Measurements from ENCODE around the gene MLKL. TPM values are rescaled to one million over a fixed set of nuclear protein-coding genes. Genes with fewer than 3 reads are reported as not detected.

Gene MLKL
- total RNA-seq = 1 to 10 TPM; 4.2 to 4.6 TPM
- polyA plus RNA-seq (ENCODE audit: insufficient read length in 2 of 2) = 1 to 10 TPM; 1.6 to 2.8 TPM
- long read RNA-seq, donor 1 = 0 reads
- long read RNA-seq, donor 2 = 0 reads
- long read RNA-seq, donor 3 = 0 reads
- long read RNA-seq, donor 4, partial matches to known transcripts = 0 of 1 reads
- long read RNA-seq, donor 4, other reads (novel, unspliced or antisense) = 0 of 1 reads

DNA sequence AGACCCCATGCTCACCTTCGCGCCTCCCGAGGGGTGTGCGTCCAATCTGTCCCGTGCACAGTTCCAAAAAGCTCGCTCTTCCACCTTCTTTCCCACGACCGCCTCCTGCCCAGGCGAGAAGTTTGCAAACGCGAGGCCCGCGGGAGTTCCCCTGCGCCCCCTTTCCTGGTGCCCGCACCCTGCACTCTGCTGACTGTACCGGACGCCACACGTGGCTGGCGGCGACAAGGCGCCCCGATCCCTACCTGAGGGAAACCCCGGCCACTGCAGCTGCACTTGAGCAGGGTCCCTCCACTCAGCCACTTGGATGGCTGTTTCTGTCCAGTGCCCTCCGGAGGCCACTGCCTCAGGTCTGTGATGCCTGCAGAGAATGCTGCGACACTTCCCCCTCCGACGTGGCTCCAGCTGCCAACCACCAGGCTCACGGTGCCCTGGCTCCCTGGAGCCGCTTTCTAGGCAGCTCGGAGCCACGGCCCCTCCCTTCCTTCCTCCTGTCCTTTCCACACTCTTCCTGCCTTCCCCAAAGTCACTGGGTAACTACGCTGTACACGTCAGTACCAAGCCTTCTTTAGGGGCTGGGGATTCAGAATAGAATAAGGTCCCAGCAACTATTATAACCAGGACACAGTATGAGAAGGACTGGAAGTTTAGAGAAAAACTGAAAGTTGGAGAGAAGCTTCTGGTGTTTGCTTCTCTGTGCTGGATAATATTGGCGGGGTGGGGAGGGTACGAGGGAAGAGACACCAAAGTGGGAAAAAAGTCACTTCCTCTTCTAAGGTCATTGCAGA is at the start of gene MLKL:
MLKL (minus strand) TSS at position 425 of the 788 bp plus-strand sequence. CDS start 5,105 bp downstream, outside the sequence.
- no peaks in the 10 kb centered on the region for H3K9me3 ChIP-seq (ENCODE audit: control insufficient read depth, insufficient read depth, low read length)
- peak in 1 of 6 donors; percentile 24 for DNase-seq (ENCODE audit: low read depth in 4 of 6, low spot score in 6 of 6)
- H3K4me3 ChIP-seq (ENCODE audit: low read depth, low read length) = peak within 1 kb of the TSS; percentile 53
- H3K27me3 ChIP-seq (ENCODE audit: control insufficient read depth, insufficient read depth, low read length) = peaks cover 17% of the 10 kb centered on the region
- no peaks in the 10 kb centered on the region for H3K36me3 ChIP-seq (ENCODE audit: control insufficient read depth, insufficient read depth, low read length)
- H3K4me1 ChIP-seq (ENCODE audit: control insufficient read depth, insufficient read depth, low read length) = peaks cover 17% of the 10 kb centered on the region
- no peak within 1 kb of the TSS for H3K27ac ChIP-seq (ENCODE audit: low read depth, low read length)
- 3% methylated on average over 31 of the region's 35 CpGs for WGBS (ENCODE audit: insufficient coverage)

DNA sequence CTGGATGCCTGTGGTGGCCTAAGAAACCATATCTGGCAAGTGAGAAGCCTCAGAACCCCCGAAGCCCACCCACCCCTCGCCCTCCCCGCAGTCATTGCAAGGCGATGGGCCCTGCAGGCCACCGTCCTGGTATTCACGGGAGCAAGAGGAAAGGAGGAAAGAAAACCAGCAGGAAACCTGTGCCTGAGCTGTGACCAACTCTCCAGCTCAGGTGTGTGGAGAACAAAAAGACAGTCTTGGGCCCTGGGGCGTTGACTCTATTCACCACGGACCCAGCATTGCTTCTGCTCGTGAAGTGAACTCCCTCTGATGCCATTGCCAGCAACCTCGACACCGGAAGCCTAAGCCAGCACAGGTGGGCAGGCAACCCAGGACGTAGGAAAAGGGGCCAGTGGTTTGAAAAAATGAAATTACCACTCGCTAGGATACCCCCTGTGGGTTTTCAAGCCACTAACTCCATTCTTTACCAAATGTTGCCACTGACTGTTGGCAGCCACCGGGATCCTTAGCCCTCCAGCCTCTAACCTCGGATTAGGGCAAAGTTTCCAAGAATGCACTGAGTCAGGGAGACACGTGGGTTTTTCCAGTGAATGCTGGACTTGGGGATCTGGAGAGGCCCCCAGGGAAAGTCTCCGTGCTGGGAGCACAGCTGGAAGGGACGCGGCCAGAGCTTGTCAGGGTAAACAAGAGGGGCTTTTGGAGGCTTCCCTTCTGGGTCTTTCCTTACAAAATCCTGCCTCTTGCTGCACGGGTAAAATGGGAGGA is 48.8 kb upstream of the MLKL start:
- Histone ChIP-seq H3K4me3 (ENCODE audit: low read depth, low read length) (no peak overlapping the region), H3K36me3 (ENCODE audit: control insufficient read depth, insufficient read depth, low read length) (no peaks in the 10 kb centered on the region), H3K9me3 (ENCODE audit: control insufficient read depth, insufficient read depth, low read length) (no peaks in the 10 kb centered on the region), H3K27me3 (ENCODE audit: control insufficient read depth, insufficient read depth, low read length) (no peaks in the 10 kb centered on the region), H3K4me1 (ENCODE audit: control insufficient read depth, insufficient read depth, low read length) (peaks cover 29% of the 10 kb centered on the region), H3K27ac (ENCODE audit: low read depth, low read length) (peak overlapping the region; percentile 79)
- WGBS (ENCODE audit: insufficient coverage) = 50% methylated on average over 13 of the region's 20 CpGs
- DNase-seq (ENCODE audit: low read depth in 4 of 6, low spot score in 6 of 6) = no peak

DNA sequence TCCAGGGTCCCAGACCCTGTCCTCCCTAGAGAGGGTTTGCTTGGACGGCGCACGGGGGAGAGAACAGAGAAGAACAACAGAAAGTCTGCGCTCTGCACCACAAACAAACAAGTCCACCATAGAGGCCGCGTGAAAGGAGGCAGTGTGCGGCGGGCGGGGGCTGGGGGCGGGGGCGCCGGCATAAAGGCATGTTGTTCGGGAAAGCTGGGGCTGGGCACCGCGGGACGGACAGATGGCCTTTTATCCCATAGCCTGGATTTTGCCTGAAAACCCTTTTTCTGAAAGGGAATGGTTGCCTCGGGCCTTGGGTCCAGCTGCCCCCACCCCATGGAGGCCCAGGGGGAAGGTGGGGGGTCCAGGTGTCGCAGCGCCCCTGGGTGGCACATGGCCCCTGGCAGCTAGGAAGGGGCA is 48.0 kb upstream of the MLKL start:
- Histone ChIP-seq H3K27ac (ENCODE audit: low read depth, low read length) (peak overlapping the region; percentile 89), H3K4me3 (ENCODE audit: low read depth, low read length) (no peak overlapping the region), H3K4me1 (ENCODE audit: control insufficient read depth, insufficient read depth, low read length) (peaks cover 33% of the 10 kb centered on the region), H3K36me3 (ENCODE audit: control insufficient read depth, insufficient read depth, low read length) (no peaks in the 10 kb centered on the region), H3K9me3 (ENCODE audit: control insufficient read depth, insufficient read depth, low read length) (no peaks in the 10 kb centered on the region), H3K27me3 (ENCODE audit: control insufficient read depth, insufficient read depth, low read length) (no peaks in the 10 kb centered on the region)
- WGBS (ENCODE audit: insufficient coverage) = 66% methylated on average over 14 of the region's 19 CpGs
- peak in 3 of 6 donors; percentile 15 to 69 (median 51) for DNase-seq (ENCODE audit: low read depth in 4 of 6, low spot score in 6 of 6)

DNA sequence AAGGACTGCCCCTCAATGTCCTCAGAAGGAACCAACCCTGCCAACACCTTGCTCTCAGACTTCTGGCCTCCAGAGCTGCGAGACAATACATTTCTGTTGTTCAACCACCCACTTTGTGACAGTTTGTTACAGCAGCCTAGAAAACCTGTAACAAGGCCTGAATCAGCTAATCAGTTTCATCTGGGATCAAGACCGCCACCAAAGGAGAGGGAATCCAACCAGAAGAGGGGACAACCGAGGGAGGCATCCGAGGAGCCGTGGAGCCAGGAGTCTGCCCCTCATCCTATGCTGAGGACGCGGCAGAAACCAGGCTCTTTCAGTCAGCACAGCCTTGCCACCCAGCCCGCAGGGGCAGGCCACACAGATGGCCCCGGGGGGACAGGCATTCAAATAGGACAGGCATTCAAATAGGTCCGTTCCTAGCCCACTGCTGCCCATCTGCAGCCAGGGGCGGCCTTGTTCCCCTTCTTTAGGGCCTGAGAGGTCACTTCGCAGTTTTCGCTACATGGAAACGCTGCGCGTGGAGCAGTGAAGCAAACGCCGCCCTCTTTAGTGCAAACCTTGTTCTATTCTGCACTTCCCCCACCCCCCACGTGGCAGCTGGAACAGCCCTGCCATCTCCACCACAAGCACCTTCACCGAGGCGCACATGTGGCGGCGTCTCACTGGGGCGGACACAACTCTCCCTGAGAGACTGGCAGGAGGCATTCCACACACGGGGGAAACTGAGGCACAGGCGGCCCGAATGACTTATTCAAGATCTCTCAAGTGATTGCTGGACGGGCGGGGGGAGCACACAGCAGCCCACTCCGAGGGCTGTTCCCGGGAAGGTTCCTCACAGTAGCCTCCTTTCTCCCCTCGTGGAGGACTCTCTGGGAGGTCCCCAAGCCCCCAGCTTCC is 47.3 kb upstream of the MLKL start:
- WGBS (ENCODE audit: insufficient coverage) = 70% methylated on average over 31 of the region's 32 CpGs
- Histone ChIP-seq H3K27me3 (ENCODE audit: control insufficient read depth, insufficient read depth, low read length) (no peaks in the 10 kb centered on the region), H3K4me3 (ENCODE audit: low read depth, low read length) (no peak overlapping the region), H3K36me3 (ENCODE audit: control insufficient read depth, insufficient read depth, low read length) (no peaks in the 10 kb centered on the region), H3K9me3 (ENCODE audit: control insufficient read depth, insufficient read depth, low read length) (no peaks in the 10 kb centered on the region), H3K4me1 (ENCODE audit: control insufficient read depth, insufficient read depth, low read length) (peaks cover 37% of the 10 kb centered on the region), H3K27ac (ENCODE audit: low read depth, low read length) (peak overlapping the region; percentile 89)
- DNase-seq (ENCODE audit: low read depth in 4 of 6, low spot score in 6 of 6) = peak in 1 of 6 donors; percentile 24

DNA sequence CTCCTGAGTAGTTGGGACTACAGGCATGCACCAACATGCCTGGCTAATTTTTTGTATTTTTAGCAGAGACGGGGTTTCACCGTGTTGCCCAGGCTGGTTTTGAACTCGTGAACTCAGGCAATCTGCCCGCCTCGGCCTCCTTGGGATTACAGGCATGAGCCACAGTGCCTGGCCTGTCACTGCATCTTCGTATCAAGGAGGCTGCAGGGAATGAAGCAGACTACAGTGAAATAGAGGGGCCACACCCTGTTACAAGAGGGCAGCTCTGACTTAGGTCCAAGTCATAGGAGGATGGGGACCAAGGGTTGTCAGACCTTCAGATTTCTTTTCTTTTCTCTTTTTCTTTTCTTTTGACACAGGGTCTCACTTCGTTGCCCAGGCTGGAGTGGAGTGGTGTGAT is 45.3 kb upstream of the MLKL start:
- Histone ChIP-seq H3K4me3 (ENCODE audit: low read depth, low read length) (no peak overlapping the region), H3K27ac (ENCODE audit: low read depth, low read length) (no peak overlapping the region), H3K4me1 (ENCODE audit: control insufficient read depth, insufficient read depth, low read length) (peaks cover 48% of the 10 kb centered on the region), H3K9me3 (ENCODE audit: control insufficient read depth, insufficient read depth, low read length) (no peaks in the 10 kb centered on the region), H3K27me3 (ENCODE audit: control insufficient read depth, insufficient read depth, low read length) (no peaks in the 10 kb centered on the region), H3K36me3 (ENCODE audit: control insufficient read depth, insufficient read depth, low read length) (no peaks in the 10 kb centered on the region)
- WGBS (ENCODE audit: insufficient coverage) = 86% methylated on average over 6 of the region's 7 CpGs
- DNase-seq (ENCODE audit: low read depth in 4 of 6, low spot score in 6 of 6) = no peak

DNA sequence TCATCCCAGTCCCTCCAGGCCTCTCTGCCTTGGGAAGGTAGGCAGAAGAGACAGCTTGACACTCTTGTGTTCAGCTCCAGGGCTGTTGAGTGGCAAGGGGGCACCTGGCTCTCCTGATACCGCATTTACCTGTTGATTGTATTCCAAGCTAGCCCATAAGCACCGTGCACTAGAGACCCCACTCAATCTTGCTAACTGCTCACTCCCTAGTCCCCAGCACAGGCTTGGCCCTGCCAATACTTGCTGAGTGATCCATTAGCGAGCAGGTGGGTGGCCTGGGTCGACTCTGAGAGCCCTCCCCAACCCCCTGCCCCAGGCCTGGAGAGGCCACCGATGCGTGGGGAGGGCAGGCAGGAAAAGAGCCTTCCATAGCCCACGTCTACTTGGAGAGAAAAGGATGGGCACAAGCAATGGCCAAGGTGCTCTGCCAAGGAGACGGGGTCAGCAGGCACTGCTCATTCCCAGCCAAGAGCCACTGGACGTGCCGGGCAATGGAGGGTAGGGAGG is 44.5 kb upstream of the MLKL start:
- Histone ChIP-seq H3K27ac (ENCODE audit: low read depth, low read length) (no peak overlapping the region), H3K9me3 (ENCODE audit: control insufficient read depth, insufficient read depth, low read length) (no peaks in the 10 kb centered on the region), H3K4me1 (ENCODE audit: control insufficient read depth, insufficient read depth, low read length) (peaks cover 52% of the 10 kb centered on the region), H3K27me3 (ENCODE audit: control insufficient read depth, insufficient read depth, low read length) (no peaks in the 10 kb centered on the region), H3K4me3 (ENCODE audit: low read depth, low read length) (no peak overlapping the region), H3K36me3 (ENCODE audit: control insufficient read depth, insufficient read depth, low read length) (no peaks in the 10 kb centered on the region)
- no peak for DNase-seq (ENCODE audit: low read depth in 4 of 6, low spot score in 6 of 6)
- 85% methylated on average over 7 of the region's 10 CpGs for WGBS (ENCODE audit: insufficient coverage)

DNA sequence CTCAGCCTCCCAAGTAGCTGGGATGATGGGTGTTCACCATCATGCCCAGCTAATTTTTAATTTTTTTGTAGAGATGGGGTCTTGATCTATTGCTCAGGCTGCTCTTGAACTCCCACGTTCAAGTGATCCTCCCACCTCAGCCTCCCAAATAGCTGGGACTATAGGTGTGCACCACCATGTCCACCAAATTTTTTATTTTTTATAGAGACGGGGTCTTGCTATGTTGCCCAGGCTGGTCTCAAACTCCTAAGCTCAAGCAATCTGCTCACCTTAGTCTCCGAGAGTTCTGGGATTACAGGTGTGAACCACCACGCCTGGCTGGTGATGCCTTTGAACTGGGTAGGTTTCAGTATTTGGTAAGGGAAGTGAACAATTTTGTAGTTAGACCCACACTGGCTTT is 43.9 kb upstream of the MLKL start:
- H3K4me3 ChIP-seq (ENCODE audit: low read depth, low read length) = no peak overlapping the region
- H3K27ac ChIP-seq (ENCODE audit: low read depth, low read length) = no peak overlapping the region
- no peak for DNase-seq (ENCODE audit: low read depth in 4 of 6, low spot score in 6 of 6)
- H3K36me3 ChIP-seq (ENCODE audit: control insufficient read depth, insufficient read depth, low read length) = no peaks in the 10 kb centered on the region
- peaks cover 50% of the 10 kb centered on the region for H3K4me1 ChIP-seq (ENCODE audit: control insufficient read depth, insufficient read depth, low read length)
- H3K9me3 ChIP-seq (ENCODE audit: control insufficient read depth, insufficient read depth, low read length) = no peaks in the 10 kb centered on the region
- 88% methylated on average over 2 of the region's 4 CpGs for WGBS (ENCODE audit: insufficient coverage)
- H3K27me3 ChIP-seq (ENCODE audit: control insufficient read depth, insufficient read depth, low read length) = no peaks in the 10 kb centered on the region

DNA sequence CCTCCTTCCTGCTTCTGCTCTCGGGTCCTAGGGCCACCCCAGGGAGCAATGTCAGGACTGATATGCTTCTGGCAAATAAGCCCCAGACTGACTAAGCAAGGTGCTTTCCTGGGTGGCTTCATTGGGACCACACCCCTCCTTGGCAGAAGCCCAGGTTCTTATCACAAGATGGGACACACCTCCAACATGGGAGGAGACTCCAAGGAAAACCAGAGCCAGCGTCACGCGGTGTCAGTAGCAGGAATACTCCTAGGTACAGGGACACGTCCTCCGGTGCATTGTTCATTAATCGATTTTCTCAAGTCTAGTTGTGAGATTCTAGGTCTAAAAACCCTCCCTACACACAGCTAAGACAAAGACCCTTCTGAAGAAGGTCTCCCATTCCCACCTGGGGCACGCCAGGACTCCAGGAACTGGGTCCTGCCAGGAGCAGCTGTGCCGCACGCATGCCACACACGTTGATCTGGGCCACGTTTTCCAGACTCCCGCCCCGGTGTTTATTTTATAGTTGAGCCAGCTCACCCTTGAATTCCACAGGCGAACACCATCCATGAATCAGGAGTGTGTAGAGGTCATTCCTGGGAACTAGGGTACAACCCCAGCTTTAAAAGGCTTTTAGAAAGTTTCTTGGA is 43.1 kb upstream of the MLKL start:
- no peaks in the 10 kb centered on the region for H3K27me3 ChIP-seq (ENCODE audit: control insufficient read depth, insufficient read depth, low read length)
- DNase-seq (ENCODE audit: low read depth in 4 of 6, low spot score in 6 of 6) = no peak
- no peak overlapping the region for H3K4me3 ChIP-seq (ENCODE audit: low read depth, low read length)
- H3K4me1 ChIP-seq (ENCODE audit: control insufficient read depth, insufficient read depth, low read length) = peaks cover 46% of the 10 kb centered on the region
- no peaks in the 10 kb centered on the region for H3K36me3 ChIP-seq (ENCODE audit: control insufficient read depth, insufficient read depth, low read length)
- no peaks in the 10 kb centered on the region for H3K9me3 ChIP-seq (ENCODE audit: control insufficient read depth, insufficient read depth, low read length)
- WGBS (ENCODE audit: insufficient coverage) = 68% methylated on average over 15 of the region's 15 CpGs
- no peak overlapping the region for H3K27ac ChIP-seq (ENCODE audit: low read depth, low read length)

Measured in spinal cord (tissue), 10 donors.